ENCODE data around the gene NT5C.

NT5C gene

GRCh38 chr17:75116737-75117136 is 14.8 kb downstream of the NT5C start:
- no peak for DNase-seq (ENCODE audit: low read depth, low spot score)

GRCh38 chr17:75115555-75115954 is 16.0 kb downstream of the NT5C start:
- no peak for DNase-seq (ENCODE audit: low read depth, low spot score)

DNA sequence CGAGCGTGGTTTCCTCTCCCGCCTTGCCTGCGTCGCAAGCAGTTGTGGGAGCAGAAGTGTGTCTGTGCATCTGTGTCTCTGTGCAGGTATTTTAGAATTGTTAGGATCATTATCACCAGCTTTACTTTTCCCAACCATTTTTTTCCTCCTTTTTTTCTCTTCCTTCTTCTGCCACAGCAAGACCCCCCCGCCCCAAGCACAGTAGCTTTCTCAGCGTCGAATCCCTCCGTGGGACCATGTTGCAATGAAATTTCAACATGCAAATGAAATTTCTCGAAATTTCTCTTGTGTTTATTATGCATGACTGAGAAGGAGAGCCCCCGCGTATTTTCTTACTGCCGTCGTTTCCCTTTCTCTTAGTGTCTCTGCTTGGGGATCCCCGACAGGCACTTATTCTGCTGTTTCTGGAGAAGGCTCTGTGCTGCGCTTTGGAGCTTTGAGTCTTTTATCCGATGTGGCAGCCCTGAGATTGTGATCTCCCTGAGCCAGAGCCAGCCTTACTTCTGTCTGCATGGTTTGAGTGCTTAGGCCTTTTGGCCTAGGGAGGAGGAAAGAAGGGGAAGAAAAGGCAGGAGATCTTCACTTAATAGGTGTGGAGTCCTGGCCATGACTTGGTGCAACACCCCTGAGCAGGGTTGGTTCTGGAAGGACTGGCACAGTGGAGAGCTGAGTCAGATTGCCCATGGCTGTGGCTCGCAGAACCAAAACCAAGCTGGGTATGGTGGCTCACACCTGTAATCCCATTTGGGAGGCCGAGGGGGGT is 16.8 kb downstream of the NT5C start:
- DNase-seq (ENCODE audit: low read depth, low spot score), result no peak

DNA sequence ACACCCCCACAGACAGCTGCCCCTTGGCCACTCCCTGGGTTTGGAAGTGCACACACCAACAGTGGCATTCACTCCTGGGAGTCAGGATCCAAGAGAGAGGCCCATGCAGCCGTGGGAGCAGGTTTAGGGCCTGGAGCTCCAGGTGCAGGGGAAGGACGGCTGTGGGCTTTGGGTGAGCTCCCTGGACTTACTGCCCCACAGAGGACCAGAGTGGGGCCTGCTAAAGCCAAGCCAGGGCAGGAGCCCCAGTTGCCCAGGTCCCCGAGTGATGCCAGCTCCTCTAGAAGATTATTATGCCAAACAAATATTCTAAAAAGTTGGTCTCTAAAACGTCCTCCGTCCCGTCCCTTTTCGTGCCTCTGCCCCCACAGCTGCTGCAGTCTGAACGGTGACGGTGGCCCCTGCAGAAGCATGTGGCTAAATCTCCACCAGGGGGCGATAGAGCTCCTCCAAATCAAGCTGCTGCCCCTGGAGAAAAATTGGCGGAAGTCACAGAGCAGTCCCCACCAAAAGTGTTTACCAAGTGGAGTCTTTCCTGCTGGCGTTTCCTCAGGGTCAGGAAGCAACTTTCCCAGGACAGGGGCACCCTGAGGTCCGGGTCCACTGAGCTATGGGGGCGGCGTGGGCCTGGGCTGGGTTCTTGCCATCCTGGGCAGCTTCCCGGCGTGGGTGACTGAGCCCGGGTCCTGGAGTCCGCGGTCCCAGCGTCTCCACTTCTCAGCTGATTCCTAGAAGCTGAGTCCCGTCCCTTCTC is 17.6 kb downstream of the NT5C start:
- peak; percentile 76 for DNase-seq (ENCODE audit: low read depth, low spot score)

- no peak for DNase-seq (ENCODE audit: low read depth, low spot score)
Measured at GRCh38 chr17:75111777-75112335, 19.7 kb downstream of the NT5C start.

DNA sequence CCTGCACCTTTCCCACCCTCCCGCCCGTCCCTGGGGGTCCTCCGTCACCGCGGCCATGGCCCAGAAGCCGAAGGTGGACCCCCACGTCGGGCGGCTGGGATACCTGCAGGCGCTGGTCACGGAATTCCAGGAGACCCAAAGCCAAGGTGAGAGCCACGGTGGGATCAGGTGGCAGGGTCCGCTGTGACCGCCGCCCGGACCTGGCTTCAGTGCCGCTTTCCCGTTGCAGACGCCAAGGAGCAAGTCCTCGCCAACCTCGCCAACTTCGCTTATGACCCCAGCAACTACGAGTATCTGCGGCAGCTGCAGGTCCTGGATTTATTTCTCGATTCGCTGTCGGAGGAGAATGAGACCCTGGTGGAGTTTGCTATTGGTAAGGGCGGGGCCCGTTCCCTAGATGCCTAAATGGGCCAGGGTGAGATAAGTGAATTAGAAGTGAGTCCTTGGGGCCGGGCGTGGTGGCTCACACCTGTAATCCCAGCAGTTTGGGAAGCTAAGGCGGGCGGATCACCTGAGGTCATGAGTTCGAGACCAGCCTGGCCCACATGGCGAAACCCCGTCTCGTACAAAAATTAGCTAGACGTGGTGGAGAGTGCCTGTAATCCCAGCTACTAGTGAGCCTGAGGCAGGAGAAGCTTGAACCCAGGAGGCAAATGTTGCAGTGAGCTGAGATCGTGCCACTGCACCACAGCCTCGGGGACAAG is 21.2 kb downstream of the NT5C start:
- no peak for DNase-seq (ENCODE audit: low read depth, low spot score)

- peak; percentile 49 for DNase-seq (ENCODE audit: low read depth, low spot score)
Measured at GRCh38 chr17:75109407-75110233, 21.9 kb downstream of the NT5C start, which contains the start of gene ARMC7. ARMC7 (plus strand) TSS chr17:75109969; CDS start chr17:75110289, 320 bp downstream.

GRCh38 chr17:75109046-75109406 is 22.5 kb downstream of the NT5C start:
- no peak for DNase-seq (ENCODE audit: low read depth, low spot score)

DNA sequence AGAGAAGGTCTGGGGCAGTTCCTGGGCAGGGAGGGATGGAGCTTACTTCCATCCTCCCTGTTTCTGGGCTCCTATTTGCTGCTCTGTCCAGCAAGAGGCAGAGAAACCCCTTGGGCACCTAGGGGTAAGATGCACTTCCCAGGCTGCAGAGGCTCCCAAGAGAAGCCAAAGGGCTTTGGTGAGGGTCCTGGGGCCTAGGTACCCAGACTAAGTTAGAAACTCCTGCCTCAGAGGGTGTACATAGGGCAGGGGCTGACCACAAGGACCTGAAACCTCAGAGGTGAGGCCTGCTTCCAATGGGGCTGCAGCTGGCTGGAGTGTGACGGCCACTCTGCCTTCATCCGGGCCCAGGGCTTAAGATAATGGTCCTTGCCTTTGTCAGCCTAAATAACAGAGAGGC is 23.3 kb downstream of the NT5C start:
- DNase-seq (ENCODE audit: low read depth, low spot score), result no peak

- DNase-seq (ENCODE audit: low read depth, low spot score), result no peak
Measured at GRCh38 chr17:75105126-75106080, 26.1 kb downstream of the NT5C start.

DNA sequence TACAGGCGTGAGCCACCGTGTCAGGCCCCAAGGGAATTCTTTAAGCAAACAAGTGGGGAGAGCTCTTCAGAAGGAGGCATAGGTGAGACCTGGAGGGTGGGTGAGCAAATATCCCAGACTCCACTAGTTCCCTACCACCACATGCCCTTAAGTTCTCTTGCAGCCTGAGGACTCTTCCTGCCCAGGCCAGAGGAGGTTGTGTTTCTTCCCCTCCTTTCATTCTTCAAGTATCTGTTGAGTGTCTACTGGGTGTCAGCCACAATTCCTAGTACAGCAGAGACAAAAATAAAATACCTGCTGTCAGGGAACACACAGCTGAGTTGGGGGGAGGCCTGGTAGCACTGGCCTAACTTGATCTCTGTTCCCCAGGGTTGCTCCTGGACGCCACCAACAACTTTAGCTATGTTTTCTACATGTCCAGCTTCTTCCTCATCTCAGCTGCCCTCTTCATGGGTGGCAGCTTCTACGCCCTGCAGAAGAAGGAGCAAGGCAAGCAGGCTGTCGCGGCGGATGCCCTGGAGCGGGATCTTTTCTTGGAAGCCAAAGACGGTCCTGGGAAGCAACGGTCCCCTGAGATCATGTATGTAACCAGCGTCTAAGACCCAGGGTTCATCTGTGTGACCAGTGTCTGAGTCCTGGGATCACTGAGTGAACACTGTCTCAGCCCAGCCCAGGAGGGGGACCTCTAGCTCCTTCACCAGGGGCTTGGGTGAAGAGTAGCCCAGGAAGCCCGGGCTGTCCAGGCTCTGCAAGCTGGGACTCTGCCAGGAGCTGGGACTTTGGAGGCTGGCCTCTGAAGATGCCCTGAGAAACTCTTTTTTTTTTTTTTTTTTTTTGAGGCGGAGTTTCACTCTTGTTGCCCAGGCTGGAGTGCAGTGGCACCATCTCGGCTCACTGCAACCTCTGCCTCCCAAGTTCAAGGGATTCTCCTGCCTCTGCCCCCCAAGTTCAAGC is 27.7 kb downstream of the NT5C start:
- DNase-seq (ENCODE audit: low read depth, low spot score), result no peak

GRCh38 chr17:75102385-75102821 is 29.1 kb downstream of the NT5C start:
- DNase-seq (ENCODE audit: low read depth, low spot score), result no peak

GRCh38 chr17:75099881-75100595 is 31.5 kb downstream of the NT5C start:
- no peak for DNase-seq (ENCODE audit: low read depth, low spot score)

- DNase-seq (ENCODE audit: low read depth, low spot score), result no peak
Measured at GRCh38 chr17:75098861-75099260, 32.7 kb downstream of the NT5C start.

DNA sequence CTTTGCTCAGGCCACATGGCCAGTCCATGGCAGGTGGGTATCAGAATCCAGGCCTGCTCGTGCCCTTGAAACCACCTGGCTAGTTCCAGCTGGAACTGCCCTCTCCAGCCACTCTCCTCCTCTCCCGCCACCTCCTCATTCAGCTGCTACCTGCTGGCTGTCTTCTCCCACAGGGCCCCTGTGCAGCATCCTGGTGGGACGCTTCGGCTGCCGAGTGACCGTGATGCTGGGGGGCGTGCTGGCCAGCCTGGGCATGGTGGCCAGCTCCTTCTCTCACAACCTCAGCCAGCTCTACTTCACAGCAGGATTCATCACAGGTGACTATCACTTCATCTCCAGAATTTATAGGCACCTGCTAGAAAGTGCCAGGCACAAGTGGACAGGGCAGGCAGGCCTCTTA is 33.7 kb downstream of the NT5C start:
- DNase-seq (ENCODE audit: low read depth, low spot score), result no peak

DNA sequence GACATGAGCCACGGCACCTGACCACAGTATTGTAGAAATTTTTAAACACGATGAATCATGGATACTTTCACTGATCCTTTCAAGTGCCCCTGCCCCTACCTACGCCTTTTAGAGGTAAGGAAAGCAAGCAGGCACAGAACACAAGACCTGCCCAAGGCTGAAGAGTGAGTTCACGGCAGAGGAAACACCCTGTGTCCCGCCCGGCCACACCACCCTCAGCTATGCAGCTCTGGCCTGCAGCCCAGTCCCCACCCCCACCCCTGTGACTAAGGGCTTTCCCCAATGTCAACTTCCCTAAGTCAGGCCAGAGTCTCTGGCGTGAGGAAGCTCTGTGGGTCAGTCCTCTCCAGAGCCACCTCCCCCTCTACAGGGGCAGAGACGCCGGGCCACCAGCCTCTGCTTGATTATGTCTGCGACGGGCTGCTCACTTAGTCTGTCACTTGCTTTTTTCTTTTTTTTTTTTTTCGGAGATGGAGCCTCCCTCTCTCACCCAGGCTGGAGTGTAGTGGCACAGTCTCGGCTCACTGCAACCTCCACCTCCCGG is 35.4 kb downstream of the NT5C start:
- DNase-seq (ENCODE audit: low read depth, low spot score), result no peak

DNA sequence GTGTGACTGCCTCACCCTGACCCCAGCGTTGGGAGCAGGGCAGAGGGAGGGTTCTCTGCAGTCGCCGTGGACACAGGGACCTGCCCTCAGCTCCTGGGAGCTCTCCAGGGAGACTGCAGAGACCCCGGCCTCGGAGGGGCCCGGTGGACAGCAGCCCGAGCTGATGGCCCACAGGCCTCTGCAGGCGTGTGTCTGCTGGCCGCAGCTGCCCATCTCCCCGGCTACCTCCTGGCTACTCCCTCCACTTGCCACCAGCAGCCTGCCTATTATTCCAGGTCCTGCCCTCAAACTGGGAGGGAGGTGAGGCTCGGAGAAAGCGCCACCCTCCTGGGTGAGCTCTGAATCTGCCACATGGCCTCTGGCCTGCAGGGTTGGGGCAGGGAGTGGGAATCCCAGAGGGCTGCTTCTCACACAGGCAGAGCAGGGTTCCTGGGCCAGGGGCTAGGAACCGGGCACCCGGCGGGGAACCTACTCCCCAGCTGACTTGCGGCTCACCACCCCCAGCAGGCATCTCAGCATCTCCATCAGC is 36.6 kb downstream of the NT5C start:
- DNase-seq (ENCODE audit: low read depth, low spot score), result no peak

All from smooth muscle cell of the brain vasculature (primary cell).